Thoracic aorta (tissue), 2 donors: ENCODE measurements around the gene DET1. TPM values are rescaled to one million over a fixed set of nuclear protein-coding genes. Genes with fewer than 3 reads are reported as not detected.

Experiments used
- ATAC-seq: fragments of 150-250 bp; one replicate; pipeline ENCODE4 v1.8.0; 2017; ENCODE audit warnings: low read depth; ENCODE audit not compliant: insufficient number of reproducible peaks, low FRiP score
- DNase-seq: peaks from one replicate; pipeline ENCODE4 v3.0.0-alpha.2; 2020; ENCODE audit warnings: low spot score
- H3K27ac ChIP-seq, 2 donors: fragments of 200-600 bp; sonication (generic); 1 replicate in 1 of 2; 2 replicates in 1 of 2; pipeline ENCODE4 v1.5.1; 2016; ENCODE audit warnings: mild to moderate bottlenecking in 2 of 2, moderate library complexity in 2 of 2
- H3K27me3 ChIP-seq: fragments of 200-600 bp; sonication (generic); replicated peaks from 2 replicates; pipeline ENCODE4 v1.6.0; 2016; ENCODE audit warnings: mild to moderate bottlenecking; ENCODE audit not compliant: insufficient read depth
- H3K36me3 ChIP-seq: fragments of 200-600 bp; sonication (generic); one replicate; pipeline ENCODE4 v1.5.1; 2016
- H3K4me1 ChIP-seq, 2 donors: fragments of 200-600 bp; sonication (generic); 1 replicate in 1 of 2; 2 replicates in 1 of 2; pipeline versions ENCODE4 v1.5.1 to v1.6.0; 2016; ENCODE audit warnings: low read depth in 2 of 2, mild to moderate bottlenecking in 1 of 2; ENCODE audit not compliant: control insufficient read depth in 1 of 2
- H3K4me3 ChIP-seq: fragments of 200-600 bp; sonication (generic); 2 replicates; pipeline ENCODE4 v1.5.1; 2016; ENCODE audit warnings: mild to moderate bottlenecking
- H3K9me3 ChIP-seq: fragments of 200-600 bp; sonication (generic); 2 replicates; pipeline ENCODE4 v1.5.1; 2016
- CTCF ChIP-seq: fragments of 200-600 bp; sonication (generic); IDR thresholded peaks from one replicate; pipeline ENCODE4 v1.5.1; 2019; ENCODE audit warnings: antibody characterized with exemption
- total RNA-seq, 2 donors: library from RNA; depleted of rRNA; stranded (reverse); fragments of >200 nt; gene quantifications; one replicate each; pipeline versions ENCODE4 v1.1.0 to v1.2.3, GENCODE V29; 2016

The DET1 gene
- total RNA-seq, 2 donors from 2014 or later = 6.0 to 8.5 TPM

- Histone ChIP-seq H3K36me3 (peaks cover 8% of the 10 kb centered on the region), H3K9me3 (no peaks in the 10 kb centered on the region), H3K27me3 (no peaks in the 10 kb centered on the region), H3K4me3 (no peak overlapping the region), H3K4me1 (peaks cover 12 to 22% of the 10 kb centered on the region in 2 donors), H3K27ac (no peak overlapping the region)
- no peak for TF ChIP-seq CTCF
- ATAC-seq (no peak), DNase-seq (no peak)
Observed at GRCh38 chr15:88465633-88466224, 80.8 kb downstream of the DET1 start.

- no peaks in the 10 kb centered on the region for H3K9me3 ChIP-seq
- DNase-seq (no peak), ATAC-seq (no peak)
- peaks cover 22% of the 10 kb centered on the region for H3K36me3 ChIP-seq
- H3K4me1 ChIP-seq = peaks cover 12 to 22% of the 10 kb centered on the region in 2 donors
- TF ChIP-seq CTCF = no peak
- H3K27me3 ChIP-seq = no peaks in the 10 kb centered on the region
- no peak overlapping the region for H3K4me3 ChIP-seq
- H3K27ac ChIP-seq = no peak overlapping the region
Observed at GRCh38 chr15:88463870-88464532, 82.5 kb downstream of the DET1 start.

Other genes starting within 250 kb of the DET1 start
- gene MRPL46, start 79.3 kb downstream of the DET1 start, total RNA-seq = 10 to 100 TPM in 1 of 2 donors, 1 to 10 TPM in 1; 3.9 to 13.5 TPM
- gene MRPS11, start 79.0 kb downstream of the DET1 start, total RNA-seq = 10 to 100 TPM in 1 of 2 donors, 1 to 10 TPM in 1; 8.5 to 37.9 TPM
- 10 to 100 TPM; 36.0 to 36.3 TPM for gene AEN, start 74.7 kb upstream of the DET1 start, total RNA-seq
- gene ISG20, start 92.3 kb upstream of the DET1 start, total RNA-seq = 10 to 100 TPM; 16.2 to 32.1 TPM